KMS-11 (cell line): ENCODE results near the gene NEMF.
"Not testable (repeated sequence)": the region's sequence is repeated elsewhere in the genome, so short reads cannot be mapped to it uniquely, and the experiment has no call there.

Source experiments
- H2AFZ ChIP-seq: fragments of 200-600 bp; sonication (generic); 2 replicates; pipeline ENCODE4 v1.6.1; 2016; ENCODE audit warnings: antibody characterized with exemption, mixed run types, low read depth
- H3K27ac ChIP-seq: fragments of 200-600 bp; sonication (generic); 2 replicates; pipeline ENCODE4 v1.6.1; 2016; ENCODE audit warnings: mild to moderate bottlenecking, mixed run types
- H3K27me3 ChIP-seq: fragments of 200-600 bp; sonication (generic); 2 replicates; pipeline ENCODE4 v1.6.1; 2017; ENCODE audit warnings: mild to moderate bottlenecking, low read depth, mixed run types, moderate library complexity; ENCODE audit not compliant: insufficient read depth
- H3K36me3 ChIP-seq: fragments of 200-600 bp; sonication (generic); 2 replicates; pipeline ENCODE4 v1.6.1; 2017; ENCODE audit warnings: mild to moderate bottlenecking, mixed run types; ENCODE audit not compliant: insufficient read depth
- H3K4me1 ChIP-seq: fragments of 200-600 bp; sonication (generic); 2 replicates; pipeline ENCODE4 v1.6.1; 2016; ENCODE audit warnings: mild to moderate bottlenecking, low read depth, mixed run types; ENCODE audit not compliant: poor library complexity, severe bottlenecking
- H3K4me2 ChIP-seq: fragments of 200-600 bp; sonication (generic); 2 replicates; pipeline ENCODE4 v1.7.0; 2016; ENCODE audit warnings: mild to moderate bottlenecking, mixed run types
- H3K4me3 ChIP-seq: fragments of 200-600 bp; sonication (generic); IDR thresholded peaks from 2 replicates; pipeline ENCODE4 v1.6.1; 2017; ENCODE audit warnings: low read depth, low read length, mixed read lengths; ENCODE audit not compliant: insufficient read depth
- H3K79me2 ChIP-seq: fragments of 200-600 bp; sonication (generic); 2 replicates; pipeline ENCODE4 v1.6.1; 2016; ENCODE audit warnings: low read depth, mixed run types; ENCODE audit not compliant: insufficient read depth
- H3K9ac ChIP-seq: fragments of 200-600 bp; sonication (generic); 2 replicates; pipeline ENCODE4 v1.6.1; 2016; ENCODE audit warnings: mild to moderate bottlenecking, mixed run types
- H4K20me1 ChIP-seq: fragments of 200-600 bp; sonication (generic); 2 replicates; pipeline ENCODE4 v1.6.1; 2016; ENCODE audit warnings: mild to moderate bottlenecking, mixed run types; ENCODE audit not compliant: insufficient read depth
- TF ChIP-seq, protein P1 (sequence below): fragments of 200-600 bp; sonication (generic); conservative IDR thresholded peaks from 2 replicates; pipeline ENCODE4 v1.6.1; 2017; ENCODE audit warnings: low read depth, mild to moderate bottlenecking, antibody characterized with exemption, low read length, moderate library complexity, mixed read lengths

NEMF gene

DNA sequence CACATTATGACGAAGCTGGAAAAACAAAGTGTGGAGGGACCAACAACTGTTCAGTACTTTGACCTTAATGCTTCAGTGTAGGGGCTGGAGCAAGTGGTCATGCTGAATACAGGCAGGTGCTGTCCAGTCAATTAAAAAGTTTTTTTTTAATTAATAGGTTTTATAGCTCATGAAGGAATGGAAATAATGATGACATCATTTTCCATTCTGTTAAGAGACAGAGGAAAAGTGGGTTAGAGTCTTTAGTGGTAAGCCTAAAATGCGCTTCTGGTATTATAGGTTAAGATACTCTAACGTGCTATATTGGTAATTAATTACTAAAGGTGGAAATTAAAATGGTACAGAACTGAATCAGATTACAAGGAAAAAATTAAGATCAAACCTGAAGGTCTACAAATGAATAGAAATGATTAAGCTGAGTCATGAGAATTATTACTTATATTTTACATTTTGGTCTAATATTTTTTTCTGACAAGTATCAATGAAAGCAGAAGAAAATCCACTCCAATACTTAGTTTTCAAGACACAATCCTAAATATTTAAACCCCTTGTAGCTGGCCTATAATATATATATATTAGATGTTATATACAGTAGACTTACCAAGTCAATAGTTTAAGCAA lies 69.1 kb downstream of the NEMF start:
- H4K20me1 ChIP-seq: no peaks in the 10 kb centered on the region
- H3K4me2 ChIP-seq: no peak overlapping the region
- TF ChIP-seq, protein P1, sequence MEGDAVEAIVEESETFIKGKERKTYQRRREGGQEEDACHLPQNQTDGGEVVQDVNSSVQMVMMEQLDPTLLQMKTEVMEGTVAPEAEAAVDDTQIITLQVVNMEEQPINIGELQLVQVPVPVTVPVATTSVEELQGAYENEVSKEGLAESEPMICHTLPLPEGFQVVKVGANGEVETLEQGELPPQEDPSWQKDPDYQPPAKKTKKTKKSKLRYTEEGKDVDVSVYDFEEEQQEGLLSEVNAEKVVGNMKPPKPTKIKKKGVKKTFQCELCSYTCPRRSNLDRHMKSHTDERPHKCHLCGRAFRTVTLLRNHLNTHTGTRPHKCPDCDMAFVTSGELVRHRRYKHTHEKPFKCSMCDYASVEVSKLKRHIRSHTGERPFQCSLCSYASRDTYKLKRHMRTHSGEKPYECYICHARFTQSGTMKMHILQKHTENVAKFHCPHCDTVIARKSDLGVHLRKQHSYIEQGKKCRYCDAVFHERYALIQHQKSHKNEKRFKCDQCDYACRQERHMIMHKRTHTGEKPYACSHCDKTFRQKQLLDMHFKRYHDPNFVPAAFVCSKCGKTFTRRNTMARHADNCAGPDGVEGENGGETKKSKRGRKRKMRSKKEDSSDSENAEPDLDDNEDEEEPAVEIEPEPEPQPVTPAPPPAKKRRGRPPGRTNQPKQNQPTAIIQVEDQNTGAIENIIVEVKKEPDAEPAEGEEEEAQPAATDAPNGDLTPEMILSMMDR: no peak
- no peaks in the 10 kb centered on the region for H3K4me1 ChIP-seq
- no peak overlapping the region for H2AFZ ChIP-seq
- H3K27me3 ChIP-seq: no peaks in the 10 kb centered on the region
- H3K27ac ChIP-seq: no peak overlapping the region
- no peaks in the 10 kb centered on the region for H3K79me2 ChIP-seq
- no peak overlapping the region for H3K4me3 ChIP-seq
- peaks cover 7% of the 10 kb centered on the region; the same call in 1 of the 2 replicates for H3K36me3 ChIP-seq
- no peak overlapping the region for H3K9ac ChIP-seq

DNA sequence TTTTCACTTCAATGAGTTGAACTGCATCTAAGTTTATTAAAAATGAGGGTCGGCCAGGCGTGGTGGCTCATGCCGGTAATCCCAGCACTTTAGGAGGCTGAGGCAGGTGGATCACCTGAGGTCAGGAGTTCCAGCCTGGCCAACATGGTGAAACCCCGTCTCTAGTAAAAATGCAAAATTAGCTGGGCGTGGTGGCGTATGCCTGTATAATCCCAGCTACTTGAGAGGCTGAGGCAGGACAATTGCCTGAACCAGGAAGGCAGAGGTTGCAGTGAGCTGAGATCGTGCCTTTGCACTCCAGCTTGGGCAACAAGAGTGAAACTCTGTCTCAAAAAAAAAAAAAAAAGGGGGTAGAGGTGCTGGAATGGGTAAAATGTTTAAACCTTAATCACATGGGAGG lies 71.5 kb downstream of the NEMF start:
- not testable (repeated sequence) for H3K79me2 ChIP-seq, H3K4me2 ChIP-seq, H4K20me1 ChIP-seq, H3K36me3 ChIP-seq, H3K4me3 ChIP-seq, H3K9ac ChIP-seq, H3K4me1 ChIP-seq, H3K27ac ChIP-seq, H3K27me3 ChIP-seq, H2AFZ ChIP-seq

DNA sequence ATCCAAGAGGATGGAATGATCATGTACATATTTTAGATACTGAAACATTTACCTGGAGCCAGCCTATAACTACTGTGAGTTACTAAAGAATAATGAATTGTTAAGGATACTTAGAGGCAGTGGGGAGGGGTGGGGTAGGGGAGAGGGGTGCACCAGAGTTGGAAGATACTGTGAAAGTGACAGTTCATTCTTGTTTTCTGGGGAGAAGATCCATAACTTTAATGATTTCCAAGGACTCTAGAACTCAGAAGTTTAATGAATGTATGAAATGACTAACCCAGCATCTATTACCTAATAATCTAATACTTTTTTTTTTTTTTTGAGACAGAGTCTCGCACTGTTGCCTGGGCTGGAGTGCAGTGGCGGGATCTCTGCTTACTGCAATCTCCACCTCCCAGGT lies 74.2 kb downstream of the NEMF start:
- Histone ChIP-seq H3K4me2 (no peak overlapping the region), H3K4me3 (no peak overlapping the region), H3K27ac (no peak overlapping the region), H3K4me1 (no peaks in the 10 kb centered on the region), H3K27me3 (no peaks in the 10 kb centered on the region), H3K36me3 (no peaks in the 10 kb centered on the region), H3K79me2 (no peaks in the 10 kb centered on the region), H4K20me1 (no peaks in the 10 kb centered on the region), H2AFZ (no peak overlapping the region), H3K9ac (no peak overlapping the region)
- TF ChIP-seq, protein P1: no peak

DNA sequence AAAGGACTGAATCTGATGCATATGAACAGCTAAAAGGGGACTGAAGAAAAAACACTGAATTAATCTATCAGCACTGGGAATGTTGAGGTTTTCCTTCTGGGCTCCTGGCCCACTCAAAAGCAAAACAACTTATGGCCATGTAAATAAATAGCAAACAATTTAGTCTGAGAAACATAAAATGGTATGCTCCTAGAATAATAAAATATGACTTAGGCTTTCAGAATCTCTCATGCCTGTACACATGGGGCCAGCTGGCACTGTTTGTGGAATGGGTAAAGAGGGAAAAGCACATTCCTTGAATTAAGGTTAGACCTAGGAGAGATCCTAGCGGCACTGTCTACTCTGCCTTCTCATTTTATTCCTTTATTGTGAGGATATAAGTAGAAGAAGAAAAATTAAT lies 78.5 kb downstream of the NEMF start:
- H4K20me1 ChIP-seq: no peaks in the 10 kb centered on the region
- H3K9ac ChIP-seq: no peak overlapping the region
- H3K79me2 ChIP-seq: peaks cover 10% of the 10 kb centered on the region; the same call in 1 of the 2 replicates
- H3K36me3 ChIP-seq: no peaks in the 10 kb centered on the region
- no peaks in the 10 kb centered on the region for H3K27me3 ChIP-seq
- no peak overlapping the region for H3K27ac ChIP-seq
- peaks cover 22% of the 10 kb centered on the region for H3K4me1 ChIP-seq
- H3K4me2 ChIP-seq: no peak overlapping the region
- TF ChIP-seq, protein P1: no peak
- H3K4me3 ChIP-seq: no peak overlapping the region
- H2AFZ ChIP-seq: no peak overlapping the region

DNA sequence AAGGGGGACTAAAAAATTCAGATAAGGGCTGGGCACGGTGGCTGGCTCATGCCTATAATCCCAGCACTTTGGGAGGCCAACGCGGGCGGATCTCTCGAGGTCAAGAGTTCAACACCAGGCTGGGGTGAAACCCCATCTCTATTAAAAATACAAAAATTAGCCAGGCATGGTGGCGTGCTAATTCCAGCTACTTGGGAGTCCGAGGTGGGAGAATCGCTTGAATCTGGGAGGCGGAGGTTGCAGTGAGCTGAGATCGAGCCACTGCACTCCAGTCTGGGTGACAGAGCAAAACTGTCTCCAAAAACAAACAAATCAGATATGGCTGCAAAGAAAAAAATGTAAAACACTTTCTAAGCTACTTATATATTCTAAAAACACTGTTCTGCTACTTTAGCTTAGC lies 80.9 kb downstream of the NEMF start:
- Histone ChIP-seq H3K4me1 (peaks cover 25% of the 10 kb centered on the region), H3K79me2 (peaks cover 12% of the 10 kb centered on the region; the same call in 1 of the 2 replicates)
- not testable (repeated sequence) for H3K4me2 ChIP-seq, H4K20me1 ChIP-seq, H3K9ac ChIP-seq, H3K36me3 ChIP-seq, H3K27me3 ChIP-seq, H2AFZ ChIP-seq, H3K27ac ChIP-seq, H3K4me3 ChIP-seq
